HUDEP-2 (cell line): Measurements from ENCODE around the gene MPEG1.

Experiments
- DNase-seq, 76 experiments: peaks; one replicate each; lab custom pipeline; 2025; ENCODE audit not compliant: unreplicated experiment in 76 of 76; lab: John Stamatoyannopoulos, UW

The MPEG1 gene, protein sequence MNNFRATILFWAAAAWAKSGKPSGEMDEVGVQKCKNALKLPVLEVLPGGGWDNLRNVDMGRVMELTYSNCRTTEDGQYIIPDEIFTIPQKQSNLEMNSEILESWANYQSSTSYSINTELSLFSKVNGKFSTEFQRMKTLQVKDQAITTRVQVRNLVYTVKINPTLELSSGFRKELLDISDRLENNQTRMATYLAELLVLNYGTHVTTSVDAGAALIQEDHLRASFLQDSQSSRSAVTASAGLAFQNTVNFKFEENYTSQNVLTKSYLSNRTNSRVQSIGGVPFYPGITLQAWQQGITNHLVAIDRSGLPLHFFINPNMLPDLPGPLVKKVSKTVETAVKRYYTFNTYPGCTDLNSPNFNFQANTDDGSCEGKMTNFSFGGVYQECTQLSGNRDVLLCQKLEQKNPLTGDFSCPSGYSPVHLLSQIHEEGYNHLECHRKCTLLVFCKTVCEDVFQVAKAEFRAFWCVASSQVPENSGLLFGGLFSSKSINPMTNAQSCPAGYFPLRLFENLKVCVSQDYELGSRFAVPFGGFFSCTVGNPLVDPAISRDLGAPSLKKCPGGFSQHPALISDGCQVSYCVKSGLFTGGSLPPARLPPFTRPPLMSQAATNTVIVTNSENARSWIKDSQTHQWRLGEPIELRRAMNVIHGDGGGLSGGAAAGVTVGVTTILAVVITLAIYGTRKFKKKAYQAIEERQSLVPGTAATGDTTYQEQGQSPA

DNA sequence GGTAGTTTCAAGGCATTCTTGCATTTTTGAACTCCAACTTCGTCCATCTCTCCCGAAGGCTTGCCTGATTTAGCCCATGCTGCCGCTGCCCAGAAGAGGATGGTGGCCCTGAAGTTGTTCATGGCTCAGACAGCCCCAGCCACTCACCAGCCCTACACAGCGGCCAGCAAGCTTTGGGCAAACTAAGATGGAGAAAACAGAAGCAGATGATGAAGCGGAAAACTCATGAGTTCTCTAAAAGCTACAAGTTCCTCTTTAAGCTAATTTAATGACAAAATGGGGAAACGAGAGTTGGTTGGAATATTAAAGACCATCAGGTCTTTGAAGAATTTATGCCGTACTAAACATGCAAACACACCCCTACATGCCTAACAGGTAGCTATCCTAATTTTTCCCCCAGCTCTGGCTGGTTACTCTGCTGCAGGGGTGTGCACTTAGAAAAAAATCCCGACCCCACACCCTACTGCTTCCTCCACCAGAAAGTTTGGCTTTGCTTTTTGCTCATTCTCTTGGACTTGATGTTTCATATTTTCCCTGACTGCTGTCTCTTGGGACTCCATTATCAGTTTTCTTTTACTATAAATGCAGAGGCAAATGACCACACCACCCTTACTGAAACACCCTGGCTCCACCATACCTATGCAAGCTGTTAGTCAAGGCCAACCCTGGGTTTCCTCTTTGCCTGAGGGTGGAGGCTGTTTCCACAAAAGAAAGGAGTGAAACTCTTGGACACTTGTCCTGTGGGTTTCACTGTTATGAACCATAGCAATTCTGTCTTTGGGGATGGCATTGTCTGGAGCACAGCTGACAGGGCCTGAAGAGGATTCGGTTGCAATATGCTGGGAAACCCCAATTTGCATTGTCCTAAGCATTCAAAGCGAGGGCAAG, at the start of gene MPEG1:
MPEG1 (minus strand) TSS at position 184 of the 888 bp plus-strand sequence; CDS start at position 122, 62 bp downstream.
- DNase-seq: no peak

DNA sequence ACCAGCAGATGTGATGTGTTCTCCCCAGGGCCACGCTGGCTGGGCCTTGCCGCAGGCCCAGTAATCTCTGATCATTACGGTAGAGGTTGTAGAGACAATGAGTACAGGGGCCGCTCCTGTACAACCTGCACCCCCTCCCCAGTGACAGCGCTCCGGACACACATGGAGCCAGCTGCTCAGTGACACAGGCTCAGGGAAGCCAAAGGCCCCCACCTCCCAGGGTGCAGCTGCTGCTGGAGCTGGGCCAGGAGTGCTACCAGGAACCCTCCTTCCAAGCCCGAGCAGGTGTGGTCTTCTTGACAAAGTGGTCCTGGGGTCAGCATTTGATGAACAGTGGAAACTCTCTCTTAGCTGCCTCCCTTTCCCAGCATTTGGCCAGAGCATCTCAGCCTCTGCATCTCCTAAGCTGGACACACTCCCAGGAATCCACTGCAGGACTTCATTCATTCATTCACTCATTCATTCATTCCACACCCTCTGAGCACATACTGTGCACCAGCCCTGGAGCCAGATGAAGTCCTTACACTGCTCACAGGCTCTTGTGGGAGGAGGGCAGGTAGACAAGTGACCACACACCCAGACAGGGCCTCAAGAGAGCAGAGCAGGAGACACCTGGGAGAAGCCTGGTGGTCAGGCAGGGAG, 49.6 kb upstream of the MPEG1 start:
- DNase-seq: no peak

DNA sequence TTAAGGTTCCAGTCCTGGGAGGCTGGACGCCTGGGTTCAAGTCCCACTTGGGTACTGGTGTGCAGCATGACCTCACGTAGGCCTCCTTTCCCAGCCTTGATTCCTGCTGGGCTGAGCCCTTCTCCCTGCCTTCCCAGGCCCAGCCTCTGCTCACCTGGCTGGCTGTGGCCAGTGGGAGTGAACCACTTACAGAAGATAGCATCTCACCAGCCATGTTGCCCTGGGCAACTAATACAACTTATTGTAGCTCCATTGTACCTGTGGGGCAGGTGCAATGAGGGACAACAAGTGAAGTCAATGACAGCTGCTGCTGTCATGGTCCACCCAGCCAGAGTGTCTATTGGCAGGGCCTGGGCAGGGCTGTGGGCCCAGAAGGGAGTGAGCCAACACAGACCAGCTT, 48.4 kb upstream of the MPEG1 start:
- no peak for DNase-seq

DNA sequence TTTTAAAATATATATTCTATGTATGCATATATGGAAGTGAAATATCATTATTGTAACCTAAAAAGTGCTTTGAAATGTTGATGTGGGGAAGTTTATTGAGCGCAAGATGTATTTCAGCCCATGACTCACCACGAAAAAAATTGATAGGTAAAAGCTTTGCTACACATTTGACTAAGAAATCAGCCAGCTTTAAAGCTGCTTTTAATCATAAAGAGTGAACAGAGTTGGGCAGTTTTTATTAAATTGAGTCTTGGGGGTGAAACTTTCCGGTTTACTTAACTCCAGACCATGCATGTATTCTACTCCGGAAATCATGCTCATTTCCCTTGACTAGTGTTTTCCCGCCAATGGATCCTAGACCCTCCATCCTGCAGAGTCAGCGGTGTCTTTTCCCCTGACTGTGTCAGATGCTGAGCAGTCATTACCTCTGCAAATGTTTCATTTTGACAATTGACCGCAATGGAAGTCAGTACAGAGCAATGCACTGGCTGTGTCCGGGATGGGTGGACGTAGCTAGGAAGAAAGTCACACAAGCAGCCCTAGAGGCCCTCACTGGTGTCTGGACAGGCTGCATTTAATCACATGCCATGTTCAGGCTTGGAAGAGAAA, 47.2 kb upstream of the MPEG1 start:
- DNase-seq: no peak

DNA sequence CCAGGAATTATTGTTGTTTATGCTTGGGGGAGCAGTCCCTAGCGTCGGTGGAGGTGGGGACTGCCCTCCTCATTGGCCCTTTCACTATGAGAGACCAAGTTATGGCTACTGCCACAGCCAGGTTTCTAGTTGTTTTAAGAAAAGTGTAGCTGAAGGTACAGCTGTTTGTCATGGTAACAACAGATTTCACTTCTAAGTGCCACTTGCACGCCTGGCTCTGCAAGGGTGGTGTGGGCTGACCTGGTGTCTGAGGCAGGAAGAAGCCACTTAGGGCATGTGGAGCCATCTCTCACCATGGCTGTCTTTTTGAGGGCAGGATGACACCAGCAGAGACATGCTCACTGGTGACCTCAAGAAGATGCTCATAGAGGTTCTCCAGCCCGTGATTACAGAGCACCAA, 46.3 kb upstream of the MPEG1 start:
- no peak for DNase-seq

DNA sequence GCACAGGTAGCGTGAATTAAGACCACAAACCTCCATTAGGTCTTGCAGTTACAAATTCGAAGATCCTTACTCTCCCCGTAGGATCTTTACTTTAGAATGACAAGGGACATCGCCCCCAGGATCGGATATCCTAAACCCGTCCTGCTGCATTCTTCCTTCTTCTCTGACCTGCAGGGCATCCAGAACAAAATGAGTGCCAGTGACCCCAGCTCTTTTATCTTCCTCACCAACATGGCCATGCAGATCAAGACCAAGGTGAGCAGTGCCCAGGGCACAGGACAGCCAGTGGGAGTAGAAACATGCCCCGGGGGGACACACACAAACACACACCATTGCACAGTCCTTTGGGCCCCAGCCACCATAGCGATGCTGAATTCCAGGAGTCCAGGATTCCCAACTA, 42.6 kb upstream of the MPEG1 start:
- no peak for DNase-seq

DNA sequence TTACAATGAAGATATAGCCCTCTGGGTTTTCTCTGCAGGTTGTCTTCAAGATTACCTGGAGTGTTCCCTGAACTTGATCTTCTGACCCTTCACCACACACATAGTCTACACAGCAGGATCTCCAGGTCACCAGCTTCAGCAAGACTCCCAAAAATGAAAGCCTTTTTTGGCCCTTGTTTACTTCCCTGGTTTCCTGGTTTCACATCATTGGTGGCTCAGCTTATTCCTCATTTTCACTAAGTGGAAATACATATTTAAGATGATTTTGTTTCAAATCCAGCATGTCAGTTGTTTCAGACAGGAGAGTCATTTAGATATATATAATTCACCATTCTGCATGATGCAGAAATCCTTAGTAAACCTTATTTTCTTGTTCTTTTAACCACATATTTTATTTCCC, 41.6 kb upstream of the MPEG1 start:
- no peak for DNase-seq

DNA sequence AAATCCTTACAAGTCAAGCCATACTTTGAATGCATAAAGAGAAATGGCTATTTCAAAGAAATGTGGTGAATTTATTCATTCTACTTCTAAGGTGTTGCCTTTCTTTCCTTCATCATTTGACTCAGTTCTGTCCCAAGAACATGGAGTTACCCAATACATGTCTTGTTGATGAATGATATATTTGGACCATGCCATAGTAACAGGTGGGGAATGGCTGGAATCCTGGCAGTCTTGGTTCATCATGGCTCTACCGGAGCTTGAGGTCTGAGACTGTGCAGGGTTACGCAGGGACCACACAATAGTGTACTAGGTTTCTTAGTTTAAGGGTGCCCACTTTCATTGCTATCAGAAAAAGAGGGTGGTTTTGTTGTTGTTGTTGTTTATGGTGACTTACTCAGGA, 40.3 kb upstream of the MPEG1 start:
- DNase-seq: no peak

DNA sequence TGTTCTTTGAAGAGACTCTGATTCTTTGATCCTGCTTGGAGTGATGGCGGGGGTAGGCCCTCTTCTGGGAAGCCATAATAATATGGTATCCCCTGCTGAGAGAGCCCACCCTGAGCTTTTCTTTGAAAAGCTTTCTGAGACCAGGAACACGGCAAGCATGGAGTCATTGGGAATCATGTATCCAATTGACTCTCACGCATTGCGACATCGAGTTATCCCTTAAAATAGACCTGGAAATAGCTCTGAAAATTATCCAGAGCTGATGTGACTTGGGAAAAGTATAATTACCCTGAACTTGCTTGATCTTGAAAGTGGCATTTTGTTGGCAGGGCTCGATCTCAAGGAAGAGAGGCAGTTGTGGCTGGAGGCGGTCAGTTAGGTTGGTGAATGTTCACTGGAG, 36.8 kb upstream of the MPEG1 start:
- DNase-seq: no peak

DNA sequence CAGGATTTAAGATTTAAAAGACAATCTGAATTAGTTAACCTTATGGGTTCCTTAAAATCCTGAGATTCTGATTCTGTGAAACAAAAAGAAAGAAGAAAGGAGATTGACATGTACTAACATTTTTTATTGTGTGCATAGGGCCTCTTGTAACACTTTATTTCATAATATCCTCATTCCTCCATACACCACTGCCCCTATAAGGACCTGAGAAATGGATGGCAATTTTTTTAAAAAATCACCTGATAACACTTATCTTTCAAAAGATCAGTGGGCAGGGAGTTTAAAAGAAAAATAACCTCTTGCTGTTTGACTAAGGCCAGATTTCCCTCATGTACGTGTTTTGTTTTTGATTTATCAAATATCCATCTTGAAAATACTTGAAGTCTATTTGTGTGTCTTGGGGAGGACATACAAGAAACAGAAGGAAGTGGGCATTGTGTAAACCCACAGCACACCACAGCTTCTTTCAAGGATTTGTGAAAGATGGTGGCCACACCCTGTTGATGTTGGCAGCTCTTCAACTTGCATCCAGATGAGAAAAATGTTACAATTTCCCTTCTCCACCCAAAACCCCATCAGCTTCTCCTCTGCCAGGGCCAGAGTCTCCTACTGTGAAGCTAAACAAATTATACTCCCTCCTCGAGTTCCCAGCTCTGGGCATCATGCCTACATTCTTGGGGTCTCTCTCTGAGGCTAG, 35.0 kb upstream of the MPEG1 start:
- no peak for DNase-seq

DNA sequence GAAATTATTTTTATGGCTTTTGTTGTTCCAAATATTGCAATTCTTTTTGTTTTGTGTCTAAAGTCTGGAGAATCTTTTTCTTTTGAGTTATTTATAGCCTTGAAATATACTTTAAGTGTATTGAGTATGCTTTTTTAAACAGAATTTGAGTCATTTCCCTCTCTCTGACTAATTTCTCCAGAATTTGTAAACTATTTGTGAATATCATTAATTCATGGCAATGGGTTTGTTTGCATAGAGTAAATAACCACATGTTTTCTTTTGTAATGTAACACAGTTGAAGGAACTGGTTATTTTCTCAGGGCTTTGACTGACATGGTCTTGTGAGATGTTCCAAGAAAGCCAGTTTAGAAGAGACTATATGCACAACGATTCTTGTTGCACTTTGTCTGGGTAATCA, 30.9 kb upstream of the MPEG1 start:
- DNase-seq: no peak

DNA sequence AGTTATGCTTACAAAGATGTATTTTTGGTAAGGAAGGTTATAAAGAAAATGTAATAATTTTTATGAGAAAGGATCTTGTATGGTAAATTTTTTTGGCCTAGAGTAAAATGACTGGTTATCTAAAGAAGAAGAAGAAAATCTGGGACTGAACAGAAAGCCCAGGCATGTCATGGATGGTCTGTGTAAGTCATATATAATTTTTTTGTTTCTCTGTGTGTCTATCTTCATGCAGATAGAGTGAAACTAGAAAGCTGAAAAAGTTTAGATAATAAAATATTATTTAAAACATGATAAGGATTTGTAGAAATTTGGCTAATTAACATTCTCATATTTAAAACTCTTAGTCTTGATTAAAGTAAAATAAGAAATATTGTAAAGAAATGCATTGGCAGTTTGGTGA, 27.6 kb upstream of the MPEG1 start:
- DNase-seq: no peak

DNA sequence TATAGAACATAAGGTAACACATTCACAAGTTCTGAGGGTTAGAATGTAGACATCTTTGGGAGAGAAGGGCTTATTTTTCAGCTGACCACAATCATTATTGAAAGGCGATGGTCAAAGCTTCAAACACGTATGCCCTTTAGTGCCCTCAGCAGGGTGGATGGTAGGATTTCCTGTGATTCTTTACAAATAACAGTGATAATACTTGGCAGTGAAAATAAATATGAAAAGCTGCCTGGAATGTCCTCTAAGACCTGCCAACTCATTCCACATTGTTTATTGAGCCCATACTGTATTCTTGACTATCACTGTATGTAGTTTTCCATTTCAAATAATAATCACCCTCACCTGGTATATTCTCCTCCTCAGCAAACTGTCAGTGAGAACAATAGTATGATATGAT, 13.7 kb upstream of the MPEG1 start:
- no peak for DNase-seq

DNA sequence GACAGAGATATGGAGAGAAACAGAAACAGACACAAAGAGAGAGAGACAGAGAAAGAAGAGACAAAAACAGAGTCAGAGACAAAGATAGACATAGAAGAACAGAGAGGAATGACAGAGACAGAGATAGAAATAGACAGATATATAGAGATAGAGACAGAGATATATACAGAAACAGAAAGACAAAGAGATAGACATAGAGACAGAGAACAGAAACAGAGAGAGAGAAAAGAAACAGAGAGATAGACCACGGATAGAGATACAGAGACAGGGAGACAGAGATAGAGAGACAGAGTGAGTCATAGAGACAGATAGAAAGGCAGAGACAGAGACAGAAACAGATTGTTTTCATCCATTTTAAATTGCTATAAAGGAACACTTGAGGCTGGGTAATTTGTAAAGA, 12.3 kb upstream of the MPEG1 start:
- DNase-seq: no peak

DNA sequence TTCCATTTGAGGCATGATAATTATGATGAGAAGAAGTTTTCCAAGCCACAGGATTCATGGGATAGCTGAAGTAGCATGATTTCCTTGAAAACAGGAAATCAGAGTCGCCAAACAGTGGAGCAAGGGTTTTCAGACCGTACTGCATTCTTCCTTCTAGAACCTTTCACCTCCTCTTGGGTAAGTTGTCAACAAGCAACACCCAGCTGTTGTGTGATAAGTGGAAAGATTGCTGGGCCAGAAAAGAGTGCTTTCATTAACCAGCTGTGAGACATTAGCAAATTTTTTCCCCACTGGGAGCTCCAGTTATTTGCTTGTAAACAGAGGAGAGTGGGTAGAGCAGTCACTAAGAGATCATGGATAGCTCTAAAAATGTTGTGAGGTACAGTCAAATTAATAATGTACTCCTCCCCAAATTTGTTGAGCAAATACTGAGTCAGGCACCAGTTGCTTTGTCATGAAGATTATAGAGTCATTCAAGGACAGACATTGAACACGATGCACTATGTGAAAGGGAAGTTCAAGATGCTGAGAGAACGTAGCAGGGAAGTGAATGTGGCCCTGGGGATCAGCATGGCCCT, 11.7 kb upstream of the MPEG1 start:
- DNase-seq: no peak

DNA sequence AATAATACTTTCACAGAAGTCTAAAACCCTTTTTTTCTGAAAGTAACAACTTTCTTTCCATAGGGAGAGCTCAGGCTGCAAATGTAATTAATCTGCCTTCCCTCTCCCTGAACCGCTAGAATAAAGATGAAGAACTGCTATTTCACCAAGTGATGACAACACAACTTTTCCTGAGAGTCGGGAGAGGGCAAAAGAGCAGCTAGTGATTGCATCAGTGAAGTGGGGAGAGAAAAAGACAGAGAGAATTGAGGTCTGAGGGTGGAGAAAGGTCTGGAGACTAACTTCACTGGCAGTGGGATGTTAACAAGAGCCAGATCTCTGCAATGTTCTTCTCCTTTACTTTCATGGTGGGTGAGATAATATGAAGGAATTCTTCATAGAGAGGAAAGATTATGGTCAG, 10.9 kb upstream of the MPEG1 start:
- DNase-seq: no peak

DNA sequence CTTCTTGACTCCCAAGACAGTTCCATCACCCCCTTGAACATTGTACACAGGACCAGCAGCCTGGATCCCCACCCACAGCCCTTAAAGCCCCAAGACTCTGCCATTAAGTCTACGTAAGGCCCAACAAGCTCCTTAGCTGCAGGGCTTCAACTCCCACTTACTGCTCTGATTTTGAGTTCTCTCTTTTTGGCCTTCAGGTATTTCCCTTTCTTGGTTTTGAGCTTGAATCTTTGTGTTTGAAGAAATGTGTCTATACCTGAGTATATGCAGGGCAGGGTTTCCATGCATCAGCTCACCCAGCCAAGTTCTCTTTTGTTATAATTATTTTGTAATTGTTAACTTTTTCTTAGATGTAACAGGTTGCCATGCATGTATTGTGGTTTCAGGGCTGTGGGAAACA, 10.4 kb upstream of the MPEG1 start:
- no peak for DNase-seq

DNA sequence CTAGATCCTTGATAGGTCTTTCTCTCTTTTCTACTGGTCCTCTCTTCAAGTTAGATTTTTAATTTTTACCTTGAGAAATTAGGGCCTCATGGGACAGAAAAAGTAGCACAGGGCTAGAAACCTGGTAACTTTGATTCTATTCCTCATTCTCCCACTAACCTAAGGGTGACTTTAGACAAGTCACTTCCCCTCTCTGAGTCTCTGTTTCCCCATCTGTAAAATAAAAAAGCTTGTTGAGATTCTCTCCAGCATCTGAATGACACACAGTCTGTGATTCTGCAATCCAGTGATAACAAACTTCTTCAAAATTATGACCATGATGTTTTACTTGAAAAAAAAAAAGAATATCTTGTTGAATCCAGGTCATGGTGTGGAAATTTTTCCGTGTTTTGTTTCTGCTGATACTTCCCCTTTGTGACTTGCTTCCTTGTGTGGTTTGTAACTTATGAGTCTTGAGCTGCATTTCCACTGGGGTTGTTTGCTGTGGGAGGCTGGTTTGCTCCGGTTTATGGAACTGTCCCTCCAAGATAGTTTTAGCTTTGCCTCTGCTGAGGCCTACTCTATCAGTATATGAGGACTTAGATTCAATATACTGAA, 9.8 kb upstream of the MPEG1 start:
- no peak for DNase-seq

DNA sequence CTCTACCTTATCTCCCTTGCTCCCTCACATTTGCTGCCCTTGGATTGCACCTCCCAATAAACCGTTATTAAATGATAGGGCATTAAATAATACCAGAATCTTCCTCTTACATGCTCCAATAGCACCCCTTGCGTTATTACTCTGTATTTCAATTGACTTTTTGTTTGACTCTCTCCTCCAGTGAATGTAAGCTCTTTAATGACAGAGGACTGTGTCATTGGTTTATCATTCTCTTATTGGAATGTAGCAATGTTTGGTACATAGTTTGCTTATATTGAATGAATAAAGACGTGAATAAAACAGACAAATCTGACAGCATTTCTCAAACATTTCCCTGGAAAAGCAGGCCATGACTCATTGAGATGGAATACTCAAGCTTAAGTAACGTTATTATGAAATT, 8.7 kb upstream of the MPEG1 start:
- DNase-seq: no peak
